Fibroblast of the conjunctiva (primary cell): ENCODE data around the gene WNK2.
A peak's percentile ranks its signal among the peaks of the same experiment; 100 is the strongest.
"Not testable (repeated sequence)": the region's sequence is repeated elsewhere in the genome, so short reads cannot be mapped to it uniquely, and the experiment has no call there.

Experiments used
- DNase-seq: peaks from one replicate; pipeline ENCODE4 v3.0.0-alpha.2; 2010; ENCODE audit warnings: low read depth

The WNK2 gene

DNA sequence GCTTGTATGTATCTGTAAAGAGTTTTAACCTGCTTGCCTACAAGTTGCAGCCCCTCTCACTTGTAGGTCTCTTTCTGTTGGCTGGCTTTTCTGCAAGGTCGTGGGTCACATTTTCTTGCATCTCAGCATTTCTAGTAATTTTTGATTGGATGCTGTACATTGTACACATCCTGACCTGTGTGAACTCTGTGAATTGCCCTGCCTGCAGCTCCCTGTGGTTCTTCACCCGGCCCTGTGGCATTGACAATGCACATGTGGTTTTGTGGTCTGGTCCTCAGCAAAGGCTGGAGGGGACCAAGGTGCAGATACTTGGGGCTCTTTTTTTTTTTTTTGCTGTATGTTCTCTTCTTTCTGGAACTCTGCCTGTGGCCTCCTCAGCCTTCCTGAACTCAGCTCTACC, 53.6 kb downstream of the WNK2 start:
- no peak for DNase-seq

DNA sequence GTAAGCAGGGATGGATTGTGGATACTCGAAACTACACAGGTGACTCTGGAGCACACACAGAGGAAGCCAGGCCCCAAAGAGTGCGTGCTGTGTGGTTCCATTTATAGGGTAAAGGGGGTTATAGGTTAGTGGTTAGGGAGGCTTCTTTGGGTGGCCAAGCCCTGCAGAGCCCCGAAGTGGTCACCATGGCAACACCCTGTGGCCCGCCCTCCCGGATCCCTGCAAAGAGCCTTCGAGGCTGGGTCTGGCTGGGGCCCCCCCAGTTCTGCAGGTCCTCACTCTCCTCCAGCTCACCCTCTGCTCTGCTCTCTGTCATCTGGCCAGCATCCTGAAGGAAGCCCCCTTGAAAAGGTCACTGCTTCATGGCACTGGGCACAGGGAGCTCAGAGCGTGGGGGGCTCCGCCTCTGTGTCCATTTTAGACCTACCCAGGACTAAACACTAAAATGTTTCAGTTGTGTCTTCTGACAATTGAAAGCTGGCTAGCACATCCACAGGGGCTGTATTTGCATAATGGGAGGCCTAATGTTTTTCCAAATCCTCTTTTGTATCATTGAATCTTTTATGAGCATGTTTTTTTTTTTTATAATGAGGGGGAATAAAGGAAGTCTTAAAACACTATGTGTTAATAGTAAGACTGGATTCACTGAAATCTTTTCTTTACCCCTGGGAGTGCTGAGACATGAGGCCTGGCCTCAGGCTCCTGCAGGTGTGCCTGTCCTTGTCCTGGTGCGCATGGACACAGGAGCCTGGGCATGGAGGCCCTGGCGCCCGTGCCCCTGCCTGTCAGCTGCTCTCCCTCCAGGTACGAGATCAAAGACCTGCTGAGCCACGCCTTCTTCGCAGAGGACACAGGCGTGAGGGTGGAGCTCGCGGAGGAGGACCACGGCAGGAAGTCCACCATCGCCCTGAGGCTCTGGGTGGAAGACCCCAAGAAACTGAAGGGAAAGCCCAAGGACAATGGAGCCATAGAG, 55.3 kb downstream of the WNK2 start:
- no peak for DNase-seq

DNA sequence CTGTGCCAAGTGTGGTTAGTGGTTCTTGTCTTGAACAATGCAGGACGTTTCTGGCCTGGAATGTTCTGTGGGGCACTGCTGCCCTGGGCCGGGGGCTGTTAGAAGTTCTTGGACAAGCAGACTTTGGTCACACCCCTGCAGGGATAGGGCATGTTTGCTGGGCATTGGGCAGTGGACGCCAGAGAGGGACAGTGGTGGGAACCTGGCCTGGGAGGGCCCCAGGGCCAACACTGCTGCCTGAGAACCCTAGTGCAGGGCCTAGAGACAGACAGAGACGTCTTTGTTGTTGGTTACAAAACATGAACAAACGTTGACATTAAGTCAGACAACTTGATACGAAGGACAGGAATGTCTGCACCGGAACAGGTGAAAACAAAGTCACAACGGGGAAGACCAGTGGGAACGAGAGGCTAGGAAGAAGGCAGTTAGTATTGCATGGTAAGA, 57.0 kb downstream of the WNK2 start:
- no peak for DNase-seq

DNA sequence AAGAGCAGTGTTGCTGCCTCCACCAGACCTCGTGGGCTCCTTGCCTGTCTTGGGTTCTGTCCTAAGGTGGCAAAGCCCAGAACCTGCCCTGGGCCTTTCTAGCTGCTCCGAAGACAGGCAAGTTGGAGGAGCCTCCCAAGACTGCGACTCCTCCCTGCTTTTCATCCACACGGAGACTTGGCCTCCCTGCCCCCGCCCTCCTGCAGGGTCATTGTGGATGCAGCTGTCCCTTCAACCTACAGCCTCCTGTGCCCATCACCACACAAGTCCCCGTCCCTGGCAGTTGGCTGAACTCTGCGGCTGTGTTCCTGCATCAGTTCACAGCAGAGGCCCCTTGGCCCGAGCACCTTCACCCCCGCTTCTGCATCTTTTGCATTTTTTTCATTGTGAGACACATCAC, 59.2 kb downstream of the WNK2 start:
- no peak for DNase-seq

DNA sequence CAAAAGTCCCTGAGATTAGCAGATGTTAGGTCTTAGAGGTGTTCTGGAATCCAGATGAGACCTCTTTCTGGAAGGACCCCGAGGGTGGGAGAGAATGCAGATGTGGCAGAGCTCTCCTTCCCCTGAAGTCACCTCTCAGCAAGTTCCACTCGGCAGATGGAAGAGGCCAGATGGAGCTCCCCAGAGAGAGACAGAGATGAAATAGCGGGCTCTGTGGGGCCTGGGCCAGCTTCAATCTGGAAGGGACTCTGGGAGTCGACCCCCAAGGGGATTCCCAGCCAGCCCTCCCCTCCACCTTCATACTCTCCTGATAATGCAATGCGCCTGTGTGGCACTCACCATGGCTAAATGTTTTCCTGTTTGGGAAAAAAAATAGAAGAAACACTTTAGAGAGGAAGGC, 60.2 kb downstream of the WNK2 start:
- DNase-seq, result no peak

DNA sequence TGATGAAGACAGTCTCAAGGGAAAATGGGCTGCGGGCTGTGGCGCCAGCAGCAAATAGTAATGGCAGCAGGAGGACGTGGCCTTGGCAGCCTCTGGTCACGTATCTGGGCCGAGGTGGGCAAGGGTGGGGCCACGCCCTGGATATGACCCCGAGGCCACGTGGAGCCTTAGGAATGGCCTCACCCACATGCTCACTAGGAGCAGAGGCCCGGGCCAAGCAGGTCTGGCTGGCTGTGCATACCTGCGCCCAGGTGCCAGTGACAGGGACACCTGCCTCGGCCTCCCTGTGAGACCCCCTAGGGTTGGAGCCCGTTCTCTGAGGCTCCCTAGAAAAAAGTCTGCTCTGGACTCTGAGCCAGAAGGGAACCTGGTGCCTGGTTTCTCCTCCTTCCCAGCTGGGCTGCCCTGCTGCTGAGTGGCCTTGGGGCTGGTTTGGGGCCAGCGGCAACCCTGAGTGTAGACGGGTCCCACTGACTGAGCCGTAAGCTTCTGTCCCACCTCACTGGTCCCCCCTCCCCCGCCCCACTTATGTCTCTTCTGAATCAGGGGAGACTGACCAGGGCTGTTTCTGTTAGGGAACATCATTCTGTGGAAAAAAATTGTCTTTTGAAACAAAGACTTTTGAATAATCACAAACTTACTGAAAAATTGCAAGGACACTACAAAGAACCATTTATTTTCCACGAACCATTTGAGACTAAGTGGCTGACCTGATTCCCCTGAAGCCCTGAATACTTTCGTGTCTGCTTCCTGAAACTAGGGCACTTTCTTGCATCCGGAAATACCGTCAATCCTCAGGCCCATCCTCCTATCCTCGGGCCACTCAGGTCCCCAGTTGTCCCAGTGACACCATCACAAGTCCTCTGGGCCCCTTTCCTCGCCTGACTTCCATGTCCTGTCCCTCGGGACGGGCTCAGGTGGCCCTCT, 60.8 kb downstream of the WNK2 start:
- no peak for DNase-seq

DNA sequence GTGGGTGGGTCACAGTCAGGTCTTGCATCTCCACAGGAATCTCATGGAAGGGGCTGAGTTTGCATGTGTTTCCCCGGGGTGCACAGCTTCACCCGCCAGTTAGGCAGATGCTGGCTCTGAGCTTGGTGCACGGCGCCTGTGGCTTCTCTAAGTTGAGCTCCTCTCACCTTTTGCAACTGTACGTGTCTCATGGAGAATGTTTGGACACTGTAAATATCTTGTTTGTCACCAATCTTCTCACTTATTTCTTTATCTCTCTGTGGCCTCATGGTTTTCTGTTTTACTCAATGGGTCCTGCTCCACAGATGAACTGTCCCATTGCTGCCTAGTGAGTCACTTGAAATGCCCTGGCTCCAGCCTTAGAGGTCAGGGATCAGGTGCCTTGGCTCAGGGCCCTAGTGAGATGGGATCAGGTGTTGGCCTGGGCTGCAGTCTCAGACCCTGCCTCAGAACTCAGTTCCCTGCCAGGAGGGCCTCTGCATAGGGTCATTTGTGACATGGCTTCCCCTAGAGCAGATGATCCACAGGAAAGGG, 61.6 kb downstream of the WNK2 start:
- DNase-seq, result no peak

DNA sequence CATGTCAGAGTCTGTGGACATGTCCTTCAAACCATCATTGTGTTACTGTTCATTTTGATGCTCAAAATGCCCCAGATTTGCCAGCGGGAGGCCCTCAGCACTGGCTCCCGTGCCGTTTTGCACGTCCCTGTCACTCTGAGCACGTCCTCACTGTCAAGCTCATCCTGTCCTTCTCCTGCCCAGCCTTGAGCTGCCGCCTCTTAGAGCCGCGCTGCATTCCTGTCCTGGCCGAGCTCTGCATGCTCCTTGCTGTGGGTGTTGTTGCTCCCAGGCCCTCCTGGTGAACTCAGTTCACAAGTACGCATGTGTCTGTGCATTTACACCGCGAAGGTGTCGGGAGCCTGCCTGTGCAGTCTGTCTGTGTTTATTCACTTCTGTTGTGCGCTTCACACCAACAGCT, 62.2 kb downstream of the WNK2 start:
- no peak for DNase-seq

DNA sequence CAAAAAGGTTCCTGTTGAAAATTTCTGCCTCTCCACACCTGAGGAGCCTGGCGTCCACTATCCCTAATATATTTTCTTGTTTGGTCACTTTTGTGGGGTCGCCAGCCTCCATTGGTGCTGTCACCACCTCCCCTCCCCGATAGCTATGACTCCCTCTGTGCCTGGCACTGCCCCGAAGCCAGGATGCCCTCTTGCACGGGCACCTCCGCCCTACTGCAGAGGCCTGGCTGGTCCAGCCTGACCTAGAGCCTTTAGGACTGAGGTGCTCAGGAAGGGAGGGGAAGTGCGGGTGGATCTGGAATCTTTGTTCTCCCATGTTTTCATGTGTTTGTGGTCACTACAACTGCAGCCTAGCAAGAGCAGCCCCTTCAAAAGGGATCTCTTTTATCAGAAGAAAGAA, 62.6 kb downstream of the WNK2 start:
- DNase-seq, result no peak

DNA sequence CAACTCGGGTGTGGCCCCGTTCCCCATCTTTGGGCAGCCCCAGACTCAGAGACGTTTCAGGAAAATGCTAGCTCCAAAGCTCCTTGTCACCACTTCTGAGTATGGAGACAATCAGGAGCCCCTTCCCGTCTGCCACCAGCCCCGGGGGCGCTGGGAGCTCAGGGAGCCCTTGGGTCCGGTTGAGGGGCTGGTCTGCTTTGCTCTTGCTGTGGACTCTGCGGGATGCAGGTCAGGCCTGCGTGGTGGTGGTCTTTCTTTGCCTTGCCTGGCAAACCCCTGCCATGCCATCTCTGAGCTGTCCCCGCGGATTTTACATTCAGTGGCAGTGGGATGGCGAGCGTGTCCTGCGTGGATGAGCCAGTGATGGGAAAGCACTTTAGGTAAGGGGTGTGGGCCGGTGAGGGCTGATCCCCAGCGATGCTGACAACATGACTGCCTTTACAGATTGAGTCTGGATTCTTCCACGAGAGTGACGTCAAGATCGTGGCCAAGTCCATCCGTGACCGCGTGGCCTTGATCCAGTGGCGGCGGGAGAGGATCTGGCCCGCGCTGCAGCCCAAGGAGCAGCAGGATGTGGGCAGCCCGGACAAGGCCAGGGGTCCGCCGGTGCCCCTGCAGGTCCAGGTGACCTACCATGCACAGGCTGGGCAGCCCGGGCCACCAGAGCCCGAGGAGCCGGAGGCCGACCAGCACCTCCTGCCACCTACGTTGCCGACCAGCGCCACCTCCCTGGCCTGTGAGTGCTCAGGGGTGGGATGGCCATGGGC, 63.3 kb downstream of the WNK2 start:
- DNase-seq, result no peak

DNA sequence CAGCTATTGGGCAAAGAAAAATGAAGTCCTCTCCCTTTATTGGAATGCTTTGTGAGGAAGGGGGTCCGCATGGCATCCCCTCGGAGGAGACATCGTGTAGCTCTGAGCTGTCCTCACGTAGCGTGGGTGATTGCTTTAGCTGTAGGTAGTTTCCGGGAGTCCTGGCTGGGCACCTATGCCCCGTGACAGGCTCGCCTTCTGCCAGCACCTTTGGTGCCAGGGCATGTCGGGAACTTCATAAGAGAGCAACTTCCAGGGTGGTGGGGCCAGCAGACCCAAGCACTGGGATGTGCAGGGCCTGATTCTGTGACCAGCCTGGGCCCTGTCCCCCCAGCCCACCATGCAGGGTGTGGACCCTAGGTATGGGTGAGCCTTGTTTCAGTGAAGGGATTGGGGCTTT, 64.0 kb downstream of the WNK2 start:
- DNase-seq, result no peak

DNA sequence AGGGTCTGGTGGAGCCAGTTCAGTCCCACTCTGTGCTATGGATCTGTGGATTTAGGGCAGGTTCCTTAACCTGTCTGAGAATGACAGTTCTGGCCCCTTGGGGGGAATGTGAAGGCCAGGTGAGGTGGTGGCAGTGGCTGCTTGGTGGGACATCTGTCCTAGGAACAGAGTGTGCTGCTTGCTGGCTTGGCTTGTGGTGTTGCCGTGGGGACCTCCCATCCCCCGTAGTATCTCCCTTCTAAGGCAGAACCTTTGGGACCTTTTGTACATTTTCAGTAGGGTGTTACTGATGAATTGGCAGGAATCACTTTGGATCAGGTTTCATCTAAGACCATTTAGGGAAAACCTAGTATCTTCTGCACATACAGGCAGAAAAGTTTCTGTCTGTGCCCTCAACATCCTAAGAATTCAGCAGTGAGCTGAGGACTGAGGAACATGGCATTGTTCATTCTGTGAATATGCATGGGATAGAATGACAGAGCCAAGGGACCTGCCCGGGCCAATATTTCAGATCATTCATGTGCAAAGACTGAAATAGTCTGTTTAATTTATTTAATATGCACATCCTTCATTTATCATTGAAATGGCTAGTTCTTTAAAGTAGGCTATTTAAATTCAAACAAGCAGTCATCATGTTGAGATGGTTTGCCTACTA, 64.6 kb downstream of the WNK2 start:
- peak; percentile 10 for DNase-seq

DNA sequence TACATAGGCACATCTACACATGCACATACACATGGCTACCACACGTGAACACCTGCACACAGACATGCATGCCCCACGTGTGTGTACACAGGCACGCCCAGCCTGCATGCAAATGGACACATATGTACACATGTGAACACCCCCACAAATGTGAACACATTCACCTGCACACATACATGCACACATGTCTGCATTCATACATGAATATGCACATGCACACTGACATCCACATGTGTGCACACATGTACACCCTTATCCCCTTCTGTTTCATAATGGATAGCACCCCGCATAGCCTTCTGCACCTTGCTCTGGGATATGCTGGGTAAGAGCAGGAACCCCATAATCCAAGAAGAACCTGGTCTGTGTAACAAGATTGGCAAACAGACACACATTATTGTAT, 66.2 kb downstream of the WNK2 start:
- no peak for DNase-seq

DNA sequence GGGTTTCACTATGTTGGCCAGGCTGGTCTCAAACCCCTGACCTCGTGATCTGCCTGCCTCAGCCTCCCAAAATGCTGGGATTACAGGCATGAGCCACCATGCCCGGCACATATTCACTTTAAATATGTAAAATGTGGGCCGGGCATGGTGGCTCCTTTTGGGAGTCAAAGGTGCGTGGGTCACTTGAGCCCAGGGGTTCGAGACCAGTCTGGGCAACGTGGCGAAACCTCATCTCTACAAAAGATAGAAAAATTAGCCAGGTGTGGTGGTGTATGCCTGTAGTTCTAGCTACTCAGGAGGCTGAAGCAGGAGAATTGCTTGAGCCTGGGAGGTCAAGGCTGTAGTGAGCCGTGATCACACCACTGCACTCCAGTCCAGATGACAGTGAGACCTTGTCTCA, 67.4 kb downstream of the WNK2 start:
- DNase-seq, result not testable (repeated sequence)

DNA sequence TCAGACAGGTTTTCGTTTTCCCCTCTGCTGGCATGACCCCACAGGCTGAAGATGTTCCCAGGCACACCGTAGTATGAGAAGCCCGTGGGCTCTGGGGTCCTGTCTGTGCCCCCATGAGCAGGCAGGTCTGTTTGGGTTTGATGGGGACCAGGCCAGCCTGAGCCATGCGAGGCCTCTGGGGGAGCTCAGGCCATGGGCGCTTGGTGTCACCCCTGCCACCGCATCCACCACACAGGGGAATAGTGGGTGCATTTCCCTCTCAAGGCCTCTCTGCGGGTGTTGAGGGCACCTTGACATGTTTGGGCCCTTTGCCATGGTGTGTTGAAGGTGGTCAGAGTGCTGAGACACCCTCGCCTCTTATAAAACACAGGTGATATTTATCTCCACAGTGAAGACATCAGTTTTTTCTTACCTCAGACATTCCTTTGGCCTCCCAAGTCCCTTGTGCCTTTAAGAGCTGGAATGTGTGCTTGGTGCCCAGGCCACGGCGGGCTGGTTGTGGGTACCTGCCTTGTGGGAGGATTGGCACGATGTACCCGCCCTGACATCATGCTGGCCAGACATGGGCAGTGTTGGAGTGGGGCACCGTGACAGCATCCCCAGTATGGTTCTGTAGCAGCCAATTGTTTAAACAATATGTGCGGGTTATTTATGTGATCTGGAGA, 68.3 kb downstream of the WNK2 start:
- DNase-seq, result no peak

DNA sequence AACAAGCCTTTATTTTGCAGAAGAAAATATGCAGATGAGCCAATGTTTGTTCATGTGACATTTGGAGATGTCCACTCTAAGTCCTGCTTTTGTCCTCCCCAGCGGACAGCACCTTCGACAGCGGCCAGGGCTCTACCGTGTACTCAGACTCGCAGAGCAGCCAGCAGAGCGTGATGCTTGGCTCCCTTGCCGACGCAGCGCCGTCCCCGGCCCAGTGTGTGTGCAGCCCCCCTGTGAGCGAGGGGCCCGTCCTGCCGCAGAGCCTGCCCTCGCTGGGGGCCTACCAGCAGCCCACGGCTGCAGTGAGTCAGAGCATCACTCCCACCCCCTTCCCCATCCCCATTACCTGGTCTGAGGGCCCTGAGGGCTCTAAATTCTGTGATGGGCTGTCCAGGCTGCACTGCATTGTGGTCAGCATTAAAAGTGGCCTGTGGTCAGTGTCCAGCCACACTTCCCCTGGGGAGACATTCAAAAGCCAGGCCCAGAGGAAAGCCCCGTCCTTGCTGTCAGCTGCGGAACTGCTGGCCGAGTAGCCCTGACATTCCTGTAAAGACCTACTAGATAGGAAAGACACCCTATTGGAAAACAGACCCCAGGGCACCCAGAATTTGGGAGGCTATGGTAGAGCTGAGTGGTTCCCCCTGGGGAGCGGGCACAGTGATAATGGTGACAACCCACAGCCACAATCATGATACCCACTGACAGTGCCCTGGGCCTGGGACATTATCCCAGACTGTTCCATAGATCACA, 69.0 kb downstream of the WNK2 start:
- DNase-seq, result no peak

DNA sequence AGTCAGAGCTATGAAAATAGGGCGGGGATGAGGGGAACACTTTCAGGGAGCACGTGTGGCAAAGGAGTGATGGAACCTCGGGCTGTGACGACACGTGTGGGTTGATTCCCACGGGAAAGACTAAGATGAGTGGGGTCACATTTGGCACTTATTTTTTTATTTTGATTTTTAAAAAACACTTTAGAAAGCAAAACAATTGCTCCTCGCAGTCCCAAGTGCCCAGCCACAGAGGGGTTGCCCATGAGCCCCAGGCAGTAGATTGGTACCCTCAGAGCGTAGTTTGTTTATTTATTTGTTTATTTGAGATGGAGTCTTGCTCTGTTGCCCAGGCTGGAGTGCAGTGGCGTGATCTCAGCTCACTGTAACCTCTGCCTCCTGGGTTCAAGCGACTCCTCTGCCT, 69.7 kb downstream of the WNK2 start:
- no peak for DNase-seq

DNA sequence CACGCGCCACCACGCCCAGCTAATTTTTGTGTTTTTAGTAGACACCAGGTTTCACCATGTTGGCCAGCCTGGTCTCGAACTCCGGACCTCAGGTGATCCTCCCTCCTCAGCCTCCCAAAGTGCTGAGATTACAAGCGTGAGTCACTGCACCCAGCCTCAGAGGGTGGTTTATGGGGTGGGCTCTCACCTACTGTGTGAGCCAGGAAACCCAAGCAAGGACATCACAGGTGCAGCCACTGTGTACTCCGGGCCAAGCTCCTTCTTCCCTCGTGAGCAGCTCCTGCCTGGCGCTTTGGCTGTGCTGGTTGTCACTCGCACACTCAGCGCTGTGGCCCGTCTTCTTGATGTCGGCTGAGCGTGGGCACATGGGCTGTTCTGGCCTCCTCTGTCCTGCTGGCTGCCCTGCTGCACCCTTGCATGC, 70.1 kb downstream of the WNK2 start:
- no peak for DNase-seq

DNA sequence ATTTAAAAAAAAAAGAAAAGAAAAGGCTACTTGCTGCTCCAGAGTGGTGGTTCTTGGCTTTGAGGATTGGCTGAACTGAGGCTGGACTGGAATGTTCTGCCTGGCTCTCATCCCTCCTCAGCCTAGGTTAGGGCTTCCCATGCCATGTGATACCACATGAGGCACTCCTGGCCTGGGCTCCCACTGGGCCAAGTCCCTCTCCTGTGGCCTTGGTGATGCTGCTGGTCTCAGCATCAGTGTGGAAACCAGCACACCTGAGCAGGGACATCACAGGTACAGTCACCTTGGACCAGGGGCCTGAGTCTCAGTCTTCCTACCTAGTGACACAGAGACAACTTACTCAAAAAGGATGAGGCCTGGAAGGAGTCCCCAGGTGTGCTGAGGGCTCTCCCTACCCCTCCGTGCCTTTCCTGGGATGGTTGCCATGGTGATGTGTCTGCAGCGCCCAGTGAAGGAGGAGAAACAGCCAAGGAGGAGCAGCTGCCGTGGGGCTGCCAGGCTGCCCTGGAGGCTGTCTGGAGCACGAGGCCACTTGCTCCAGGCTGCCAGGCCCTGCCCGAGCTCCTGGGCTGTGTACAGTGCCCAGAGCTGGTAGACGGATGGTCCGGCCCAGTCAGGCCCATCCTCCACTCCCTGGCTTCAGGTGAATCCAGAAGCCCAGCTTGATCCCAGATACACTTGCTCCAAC, 71.0 kb downstream of the WNK2 start:
- DNase-seq, result no peak
